Measurements from ENCODE around the gene RADIL. TPM values are rescaled to one million over a fixed set of nuclear protein-coding genes. Genes with fewer than 3 reads are reported as not detected.
A peak's percentile ranks its signal among the peaks of the same experiment; 100 is the strongest.

Gene RADIL
- total RNA-seq, 2 experiments from 2014 or later = 0.50 to 0.82 TPM

DNA sequence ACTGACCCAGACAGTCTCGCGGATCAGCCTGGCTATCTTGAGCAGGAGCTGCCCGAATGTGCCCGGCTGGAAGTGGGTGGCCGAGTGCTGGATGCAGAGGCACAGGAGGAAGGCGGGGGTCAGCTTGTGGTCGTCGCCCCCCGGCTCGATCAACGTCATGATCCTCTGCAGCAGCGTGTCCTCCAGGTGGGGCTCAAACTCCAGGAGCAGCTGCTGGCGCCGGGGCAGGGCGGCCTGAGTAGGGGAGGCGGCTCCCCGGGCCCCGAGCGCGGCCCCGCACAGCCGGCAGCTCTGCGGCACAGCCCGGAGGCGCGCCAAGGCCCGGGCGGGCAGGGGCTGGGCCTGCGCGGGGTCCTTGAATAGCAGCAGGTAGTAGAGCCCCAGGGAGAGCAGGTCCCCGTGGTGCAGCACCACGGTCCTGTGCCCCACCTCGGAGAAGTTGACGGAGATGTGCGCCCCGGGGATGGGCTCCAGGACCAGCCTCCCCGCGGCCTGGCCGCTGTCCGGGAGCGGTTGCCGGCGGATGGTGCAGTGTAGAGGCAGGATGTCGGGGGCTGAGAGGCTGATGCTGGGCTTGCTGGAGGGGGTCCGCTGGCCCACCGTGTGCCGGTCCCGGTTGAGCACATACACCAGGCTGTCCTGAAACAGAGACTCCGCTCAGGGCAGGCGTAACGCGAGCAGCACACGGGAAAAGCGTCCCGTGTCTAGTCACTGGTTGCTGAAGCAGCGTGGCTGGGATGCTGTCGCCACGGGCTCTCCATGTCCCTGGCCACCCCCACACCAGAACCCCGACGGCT lies 48.7 kb downstream of the RADIL start:
- Mint-ChIP-seq H3K27me3 (ENCODE audit: low read depth) (no peaks in the 10 kb centered on the region), H3K4me3 (no peak overlapping the region), H3K36me3 (ENCODE audit: low read depth) (no peaks in the 10 kb centered on the region), H3K27ac (no peak overlapping the region), H3K9me3 (ENCODE audit: insufficient read depth) (no peaks in the 10 kb centered on the region), H3K4me1 (ENCODE audit: low read depth) (no peaks in the 10 kb centered on the region)
- ChIA-PET POLR2A (no interaction called here), CTCF (no interaction called here)
- DNase-seq = no peak
- no peak for ATAC-seq

DNA sequence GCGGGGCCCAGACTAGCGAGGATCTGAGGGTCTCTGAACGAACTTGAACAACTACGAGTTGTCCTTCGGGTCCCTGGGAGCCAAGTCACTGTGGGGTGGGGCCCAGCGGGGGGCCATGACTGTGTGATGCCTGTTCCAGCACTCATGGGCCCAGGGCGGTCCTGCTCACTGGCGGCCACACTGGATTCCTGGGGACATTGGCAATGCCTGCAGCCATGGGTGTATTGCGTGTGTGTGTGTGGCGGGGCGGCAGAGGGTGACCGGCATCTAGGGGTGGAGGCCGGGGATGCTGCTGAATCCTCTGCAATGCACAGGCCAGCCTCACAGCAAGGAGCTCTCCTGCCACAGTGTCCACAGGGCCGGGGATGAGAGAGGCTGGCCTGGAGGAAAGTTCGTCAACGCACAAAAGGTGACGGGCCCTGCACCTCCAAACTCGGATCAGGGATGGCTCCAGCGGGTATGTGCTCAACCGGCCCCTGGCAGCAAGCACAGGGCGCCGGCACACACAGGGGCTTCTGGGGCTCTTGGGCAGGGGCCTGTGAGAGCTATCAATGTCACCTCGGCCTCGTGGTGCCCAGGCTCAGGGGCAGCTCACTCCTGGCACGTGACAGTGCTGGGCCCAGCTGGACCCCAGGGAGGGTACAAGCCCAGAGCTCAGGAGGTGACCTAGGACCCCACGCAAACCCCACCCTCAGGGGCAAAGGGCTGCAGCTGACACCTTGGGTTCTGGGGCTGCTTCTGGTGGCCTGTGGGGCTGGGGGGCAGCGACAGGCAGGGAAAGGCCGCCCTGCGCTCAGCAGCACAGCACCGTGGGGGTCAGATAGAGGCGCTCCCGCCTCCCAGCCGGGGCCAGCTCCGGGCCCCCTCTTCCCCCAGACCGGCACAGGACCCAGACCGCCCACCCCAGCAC lies 49.6 kb downstream of the RADIL start:
- Mint-ChIP-seq H3K36me3 (ENCODE audit: low read depth) (no peaks in the 10 kb centered on the region), H3K27me3 (ENCODE audit: low read depth) (no peaks in the 10 kb centered on the region), H3K4me1 (ENCODE audit: low read depth) (no peaks in the 10 kb centered on the region), H3K27ac (no peak overlapping the region), H3K9me3 (ENCODE audit: insufficient read depth) (no peaks in the 10 kb centered on the region), H3K4me3 (no peak overlapping the region)
- DNase-seq = no peak
- POLR2A ChIA-PET = no interaction called here
- CTCF ChIA-PET = no interaction called here
- no peak for ATAC-seq

DNA sequence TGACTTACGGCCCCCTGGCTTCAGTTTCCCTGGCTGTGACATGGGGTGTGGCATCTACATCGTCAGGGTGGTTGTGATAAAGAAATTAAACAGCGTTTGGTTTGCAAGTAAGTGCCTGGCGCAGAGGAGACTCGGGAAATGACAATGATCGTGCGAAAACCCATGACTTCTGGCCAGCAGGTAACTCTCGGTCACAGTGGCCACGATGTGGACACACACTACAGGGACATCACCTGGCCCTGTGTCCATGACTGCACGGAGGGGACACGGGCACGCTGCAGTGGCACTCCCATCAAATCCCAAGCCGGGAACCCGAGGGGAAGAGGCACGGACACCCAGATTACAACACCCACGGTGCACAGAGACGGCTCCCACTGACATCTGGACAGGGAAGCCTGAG lies 50.3 kb downstream of the RADIL start:
- no peak overlapping the region for H3K27ac Mint-ChIP-seq
- POLR2A ChIA-PET = no interaction called here
- DNase-seq (no peak), ATAC-seq (no peak)
- no peaks in the 10 kb centered on the region for H3K27me3 Mint-ChIP-seq (ENCODE audit: low read depth)
- CTCF ChIA-PET = no interaction called here
- no peak overlapping the region for H3K4me3 Mint-ChIP-seq
- H3K36me3 Mint-ChIP-seq (ENCODE audit: low read depth) = no peaks in the 10 kb centered on the region
- H3K4me1 Mint-ChIP-seq (ENCODE audit: low read depth) = no peaks in the 10 kb centered on the region
- H3K9me3 Mint-ChIP-seq (ENCODE audit: insufficient read depth) = no peaks in the 10 kb centered on the region

DNA sequence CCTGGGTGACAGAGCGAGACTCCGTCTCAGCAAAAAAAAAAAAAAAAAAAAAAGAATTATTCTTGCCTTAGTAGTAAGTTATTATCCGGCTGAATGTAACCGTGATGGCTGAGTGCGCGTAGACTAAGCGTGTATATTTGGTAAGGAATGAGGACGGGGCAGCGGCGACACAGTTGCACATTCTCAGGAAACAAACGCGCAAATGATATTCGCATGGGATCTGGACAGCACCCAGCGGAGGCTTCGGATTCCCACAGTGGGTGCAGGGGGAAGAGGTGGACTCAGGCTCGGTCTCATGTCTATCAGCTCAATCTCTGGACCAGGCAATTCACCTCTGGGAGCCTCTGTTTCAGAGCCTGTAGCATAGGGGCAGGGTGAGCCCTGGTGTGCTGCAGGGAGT lies 50.8 kb downstream of the RADIL start:
- DNase-seq (no peak), ATAC-seq (no peak)
- Mint-ChIP-seq H3K27ac (no peak overlapping the region), H3K9me3 (ENCODE audit: insufficient read depth) (no peaks in the 10 kb centered on the region), H3K4me1 (ENCODE audit: low read depth) (no peaks in the 10 kb centered on the region), H3K36me3 (ENCODE audit: low read depth) (no peaks in the 10 kb centered on the region), H3K4me3 (no peak overlapping the region), H3K27me3 (ENCODE audit: low read depth) (no peaks in the 10 kb centered on the region)
- CTCF ChIA-PET = interaction anchor here (1.5 kb wide), 1 partner anchor 51 kb away, joined by 10 read pairs; the partner anchor contains the start of gene RADIL
- POLR2A ChIA-PET = no interaction called here

DNA sequence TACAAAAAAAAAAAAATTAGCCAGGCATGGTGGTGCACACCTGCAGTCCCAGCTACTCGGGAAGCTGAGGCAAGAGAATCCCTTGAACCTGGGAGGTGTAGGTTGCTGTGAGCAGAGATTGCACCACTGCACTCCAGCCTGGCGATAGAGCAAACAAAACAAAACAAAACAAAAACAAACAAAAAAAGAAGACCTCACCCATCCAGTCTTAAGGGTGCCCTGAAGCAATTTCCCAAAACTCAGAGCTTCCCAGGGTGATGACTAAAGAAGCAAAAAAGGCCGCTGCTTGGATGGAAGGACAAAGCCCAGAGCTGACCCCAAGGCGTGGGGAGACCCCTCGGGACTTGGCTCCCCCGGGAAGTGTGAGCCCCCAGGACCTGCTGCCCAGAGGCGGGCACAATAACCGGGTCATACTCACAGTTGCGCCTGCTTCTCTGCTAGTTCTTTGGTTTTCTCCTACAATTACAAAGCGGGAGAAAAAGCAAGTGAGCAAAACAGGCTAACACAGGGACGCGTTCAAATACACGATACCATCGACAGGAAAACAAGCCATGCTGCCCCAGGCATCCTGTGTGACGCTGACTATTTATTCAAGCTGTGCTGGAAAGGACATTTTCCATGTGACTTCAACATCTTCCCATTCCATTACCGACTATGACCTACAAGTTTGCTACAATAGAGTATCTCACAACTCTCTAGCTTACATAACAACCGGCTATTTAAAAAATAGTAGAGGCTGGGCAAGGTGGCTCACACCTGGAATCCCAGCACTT lies 51.6 kb downstream of the RADIL start:
- Mint-ChIP-seq H3K4me3 (no peak overlapping the region), H3K4me1 (ENCODE audit: low read depth) (no peaks in the 10 kb centered on the region), H3K9me3 (ENCODE audit: insufficient read depth) (no peaks in the 10 kb centered on the region), H3K27me3 (ENCODE audit: low read depth) (no peaks in the 10 kb centered on the region), H3K27ac (no peak overlapping the region), H3K36me3 (ENCODE audit: low read depth) (no peaks in the 10 kb centered on the region)
- DNase-seq (no peak), ATAC-seq (no peak)
- ChIA-PET POLR2A (interaction anchor here (0.6 kb wide), 1 partner anchor 268 kb away, joined by 3 read pairs; no protein-coding TSS in a partner anchor), CTCF (interaction anchor here (1.5 kb wide), 1 partner anchor 51 kb away, joined by 10 read pairs; the partner anchor contains the start of gene RADIL)

DNA sequence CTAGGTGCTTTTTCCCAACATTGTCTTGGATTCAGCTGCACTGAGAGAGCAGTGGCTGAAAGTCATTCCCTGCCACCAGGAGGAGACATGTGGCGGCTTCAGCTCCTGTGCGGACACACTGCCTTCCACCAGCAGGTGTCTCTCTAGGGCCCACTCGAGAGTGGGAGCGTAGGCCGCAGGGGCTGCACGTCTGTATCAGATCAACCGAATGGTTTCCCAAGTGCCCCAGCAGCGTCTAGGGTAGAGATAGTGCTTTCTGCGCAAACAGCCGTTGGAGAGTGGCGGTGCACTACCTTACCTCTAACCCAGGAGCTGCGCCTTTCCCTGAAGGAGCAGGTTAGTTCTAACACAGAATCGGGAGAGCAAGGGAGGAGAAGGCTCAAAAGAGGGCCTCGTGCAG lies 53.3 kb downstream of the RADIL start:
- Mint-ChIP-seq H3K27me3 (ENCODE audit: low read depth) (peaks cover 1% of the 10 kb centered on the region), H3K36me3 (ENCODE audit: low read depth) (no peaks in the 10 kb centered on the region), H3K9me3 (ENCODE audit: insufficient read depth) (no peaks in the 10 kb centered on the region), H3K4me3 (no peak overlapping the region), H3K27ac (no peak overlapping the region), H3K4me1 (ENCODE audit: low read depth) (no peaks in the 10 kb centered on the region)
- peak; percentile 74 for DNase-seq
- peak; percentile 91 for ATAC-seq
- ChIA-PET POLR2A (interaction anchor here (0.6 kb wide), 1 partner anchor 129 kb away, joined by 3 read pairs; no protein-coding TSS in a partner anchor), CTCF (interaction anchor here (0.8 to 2.2 kb wide), 6 partner anchors 33 to 259 kb away, joined by 3 to 10 read pairs (median 4); partner anchors contain the start of gene RADIL)

DNA sequence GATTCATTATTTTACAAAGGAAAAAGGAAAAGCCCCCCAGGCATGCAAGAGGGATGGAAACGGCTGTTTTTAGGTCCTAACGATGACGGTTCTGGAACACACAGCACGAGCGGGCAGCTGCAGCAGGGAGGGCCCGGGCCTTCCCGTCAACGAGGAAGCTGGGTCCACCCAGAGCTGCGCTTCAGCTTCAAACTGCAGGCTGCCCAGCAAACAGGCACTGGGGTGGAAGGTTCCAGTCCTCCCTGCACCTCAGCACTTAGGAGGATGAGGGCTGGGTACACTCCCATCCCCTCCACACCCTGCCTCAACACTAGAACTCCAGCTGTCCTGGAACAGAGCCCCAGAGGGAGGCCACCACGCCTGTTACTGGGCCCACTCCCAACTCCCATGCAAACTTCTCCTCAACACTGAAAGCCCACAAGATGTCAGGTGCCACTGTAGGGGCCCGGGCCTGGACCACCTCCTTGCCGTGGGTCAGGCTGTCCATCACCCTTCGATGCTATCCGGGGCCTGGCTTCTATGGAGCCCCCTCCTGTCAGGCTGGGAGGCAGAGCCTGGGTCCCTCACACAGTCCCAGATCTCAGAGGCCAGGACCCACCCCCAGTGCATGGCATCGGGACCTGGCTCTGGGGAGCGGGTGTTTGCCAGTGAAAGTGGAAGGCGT lies 54.7 kb downstream of the RADIL start:
- CTCF ChIA-PET = interaction anchor here (0.9 to 2.2 kb wide), 3 partner anchors 14 to 257 kb away, joined by 4 to 10 read pairs (median 10); partner anchors contain the start of gene RADIL
- H3K27ac Mint-ChIP-seq = no peak overlapping the region
- H3K36me3 Mint-ChIP-seq (ENCODE audit: low read depth) = no peaks in the 10 kb centered on the region
- H3K4me3 Mint-ChIP-seq = no peak overlapping the region
- peaks cover 1% of the 10 kb centered on the region for H3K27me3 Mint-ChIP-seq (ENCODE audit: low read depth)
- H3K4me1 Mint-ChIP-seq (ENCODE audit: low read depth) = no peaks in the 10 kb centered on the region
- no peak for DNase-seq
- no peaks in the 10 kb centered on the region for H3K9me3 Mint-ChIP-seq (ENCODE audit: insufficient read depth)
- no peak for ATAC-seq
- POLR2A ChIA-PET = no interaction called here

DNA sequence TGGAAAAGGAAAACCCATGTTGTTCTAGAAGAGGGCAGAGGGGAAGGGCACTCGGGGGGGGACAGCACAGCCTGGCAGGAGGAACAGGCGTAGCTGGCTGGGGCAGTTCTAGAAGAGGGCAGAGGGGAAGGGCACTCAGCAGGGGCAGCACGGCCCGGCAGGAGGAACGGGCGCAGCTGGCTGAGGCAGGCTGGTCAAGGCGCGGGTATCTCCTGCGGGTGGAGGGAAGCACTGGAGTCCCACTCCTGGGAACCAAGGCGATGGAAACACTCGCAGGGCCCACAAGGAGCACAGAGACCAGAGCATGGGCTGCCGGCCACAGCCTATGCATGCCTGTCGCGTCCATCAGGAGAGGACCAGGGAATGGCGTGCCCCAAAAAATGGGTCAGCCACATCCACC lies 58.4 kb downstream of the RADIL start:
- DNase-seq (no peak), ATAC-seq (no peak)
- ChIA-PET CTCF (interaction anchor here (1.5 kb wide), 1 partner anchor 235 kb away, joined by 4 read pairs; no protein-coding TSS in a partner anchor), POLR2A (no interaction called here)
- Mint-ChIP-seq H3K9me3 (ENCODE audit: insufficient read depth) (no peaks in the 10 kb centered on the region), H3K36me3 (ENCODE audit: low read depth) (no peaks in the 10 kb centered on the region), H3K27ac (no peak overlapping the region), H3K4me3 (no peak overlapping the region), H3K4me1 (ENCODE audit: low read depth) (no peaks in the 10 kb centered on the region), H3K27me3 (ENCODE audit: low read depth) (peaks cover 1% of the 10 kb centered on the region)

DNA sequence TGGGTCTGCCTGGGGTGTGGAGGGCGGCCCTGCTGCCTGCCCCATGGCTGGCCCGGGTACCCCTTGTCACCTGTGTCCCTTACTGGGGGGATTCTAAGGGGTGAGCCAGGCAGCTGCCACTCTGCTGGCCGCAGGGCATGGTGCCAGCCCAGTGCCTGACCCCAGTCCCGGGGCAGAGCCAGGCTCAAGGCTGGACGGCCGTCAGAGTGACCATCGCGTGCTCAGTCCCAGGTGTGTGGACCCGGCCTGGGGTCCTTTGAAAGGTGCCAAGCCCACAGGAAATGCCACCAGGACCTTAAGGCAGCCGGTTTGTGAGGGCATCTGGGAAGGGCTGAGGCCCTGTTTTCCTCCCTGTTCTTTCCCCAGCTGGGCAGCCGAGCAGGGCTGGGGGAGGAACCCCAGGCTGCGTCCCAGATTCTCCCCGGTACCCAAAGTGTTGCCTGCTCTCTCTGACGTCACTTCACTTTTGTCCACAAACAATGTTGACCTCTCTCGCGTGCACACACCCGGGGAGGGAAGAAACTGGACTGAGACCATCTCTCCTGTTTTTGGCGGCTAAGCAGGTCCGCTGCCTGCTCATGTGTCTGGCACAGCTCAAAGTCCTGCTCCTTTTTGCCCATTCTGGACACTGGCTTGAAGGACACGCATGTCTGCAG lies 59.3 kb downstream of the RADIL start:
- H3K4me1 Mint-ChIP-seq (ENCODE audit: low read depth) = no peaks in the 10 kb centered on the region
- no peaks in the 10 kb centered on the region for H3K9me3 Mint-ChIP-seq (ENCODE audit: insufficient read depth)
- CTCF ChIA-PET = no interaction called here
- DNase-seq (no peak), ATAC-seq (no peak)
- no peak overlapping the region for H3K4me3 Mint-ChIP-seq
- no peak overlapping the region for H3K27ac Mint-ChIP-seq
- H3K27me3 Mint-ChIP-seq (ENCODE audit: low read depth) = peaks cover 1% of the 10 kb centered on the region
- no peaks in the 10 kb centered on the region for H3K36me3 Mint-ChIP-seq (ENCODE audit: low read depth)
- POLR2A ChIA-PET = no interaction called here

DNA sequence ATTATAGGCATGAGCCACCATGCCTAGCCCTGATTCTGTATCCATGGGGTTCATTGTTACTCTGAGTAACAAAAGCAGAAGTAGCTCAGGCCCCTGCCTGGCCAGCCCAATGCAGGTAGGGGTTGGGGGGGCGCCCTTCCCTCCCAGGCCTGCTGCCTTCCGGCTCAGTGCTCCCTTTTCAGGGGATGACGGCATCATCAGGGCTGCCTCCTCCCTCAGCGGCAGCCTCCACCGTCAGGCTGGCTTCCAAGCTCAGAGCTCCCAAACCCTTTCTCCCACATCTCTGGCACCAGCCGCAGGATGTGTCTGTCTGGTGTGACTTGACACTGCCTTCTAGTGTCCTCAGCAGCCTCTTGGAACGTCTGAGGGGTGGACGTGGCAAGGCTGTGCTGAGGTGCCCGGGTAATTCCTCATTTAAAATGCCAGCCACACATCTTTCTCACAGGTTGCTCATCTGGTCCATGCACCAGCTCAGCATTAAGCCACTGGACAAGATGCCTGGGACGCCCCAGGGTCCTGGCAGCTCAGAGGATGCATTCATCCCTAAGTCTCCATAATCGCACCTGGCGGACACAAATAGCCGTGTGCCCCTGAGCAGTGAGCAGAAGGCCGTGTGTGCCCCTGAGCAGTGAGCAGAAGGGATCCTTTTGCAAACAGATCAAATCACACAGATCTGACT lies 59.9 kb downstream of the RADIL start:
- no peak for DNase-seq
- no peaks in the 10 kb centered on the region for H3K4me1 Mint-ChIP-seq (ENCODE audit: low read depth)
- no peak for ATAC-seq
- no peak overlapping the region for H3K4me3 Mint-ChIP-seq
- peaks cover 1% of the 10 kb centered on the region for H3K27me3 Mint-ChIP-seq (ENCODE audit: low read depth)
- ChIA-PET CTCF (no interaction called here), POLR2A (no interaction called here)
- no peaks in the 10 kb centered on the region for H3K9me3 Mint-ChIP-seq (ENCODE audit: insufficient read depth)
- H3K36me3 Mint-ChIP-seq (ENCODE audit: low read depth) = no peaks in the 10 kb centered on the region
- no peak overlapping the region for H3K27ac Mint-ChIP-seq
